Panc1 (cell line): ENCODE data around the gene TMSB10.

ENCODE experiments used
- POLR2AphosphoS5 ChIP-seq: IDR thresholded peaks from 2 replicates; pipeline ENCODE4 v1.6.1; 2012; ENCODE audit warnings: mild to moderate bottlenecking, low read depth, low read length, moderate library complexity
- SIN3A ChIP-seq: IDR thresholded peaks from 2 replicates; pipeline ENCODE4 v1.6.1; 2012; ENCODE audit warnings: low read depth, mild to moderate bottlenecking, low read length, moderate library complexity, borderline replicate concordance; ENCODE audit not compliant: insufficient read depth
- TF ChIP-seq, protein P1 (sequence below): fragments of 450-650 bp; IDR thresholded peaks from 2 replicates; pipeline ENCODE4 v1.5.1; 2017; ENCODE audit warnings: mild to moderate bottlenecking
- TF ChIP-seq, protein P2 (sequence below), 2 experiments: IDR thresholded peaks; 2 replicates each; pipeline ENCODE4 v1.6.1; 2011 to 2012; ENCODE audit warnings: low read depth in 2 of 2, control low read depth in 1 of 2, low read length in 1 of 2, mild to moderate bottlenecking in 1 of 2, moderate library complexity in 1 of 2; ENCODE audit not compliant: insufficient read depth in 1 of 2

DNA sequence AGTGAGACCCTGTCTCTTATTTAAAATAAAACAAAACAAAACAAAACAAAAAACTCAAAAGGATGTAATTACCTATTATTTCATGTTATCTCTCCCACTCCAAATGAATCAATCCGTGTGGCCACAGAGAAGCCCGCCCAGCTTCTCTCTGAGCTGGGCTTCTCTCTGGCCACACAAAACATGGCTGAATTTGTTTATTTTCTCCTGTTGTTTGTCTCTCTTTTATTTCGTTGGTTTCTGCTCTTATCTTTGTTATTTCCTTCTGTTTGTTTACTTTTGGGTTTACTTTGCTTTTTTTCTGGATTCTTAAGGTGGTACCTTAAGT is 23.1 kb upstream of the TMSB10 start:
- TF ChIP-seq SIN3A (no peak), POLR2AphosphoS5 (no peak)
- TF ChIP-seq, protein P1, sequence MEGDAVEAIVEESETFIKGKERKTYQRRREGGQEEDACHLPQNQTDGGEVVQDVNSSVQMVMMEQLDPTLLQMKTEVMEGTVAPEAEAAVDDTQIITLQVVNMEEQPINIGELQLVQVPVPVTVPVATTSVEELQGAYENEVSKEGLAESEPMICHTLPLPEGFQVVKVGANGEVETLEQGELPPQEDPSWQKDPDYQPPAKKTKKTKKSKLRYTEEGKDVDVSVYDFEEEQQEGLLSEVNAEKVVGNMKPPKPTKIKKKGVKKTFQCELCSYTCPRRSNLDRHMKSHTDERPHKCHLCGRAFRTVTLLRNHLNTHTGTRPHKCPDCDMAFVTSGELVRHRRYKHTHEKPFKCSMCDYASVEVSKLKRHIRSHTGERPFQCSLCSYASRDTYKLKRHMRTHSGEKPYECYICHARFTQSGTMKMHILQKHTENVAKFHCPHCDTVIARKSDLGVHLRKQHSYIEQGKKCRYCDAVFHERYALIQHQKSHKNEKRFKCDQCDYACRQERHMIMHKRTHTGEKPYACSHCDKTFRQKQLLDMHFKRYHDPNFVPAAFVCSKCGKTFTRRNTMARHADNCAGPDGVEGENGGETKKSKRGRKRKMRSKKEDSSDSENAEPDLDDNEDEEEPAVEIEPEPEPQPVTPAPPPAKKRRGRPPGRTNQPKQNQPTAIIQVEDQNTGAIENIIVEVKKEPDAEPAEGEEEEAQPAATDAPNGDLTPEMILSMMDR: peak; percentile 55
- TF ChIP-seq, protein P2, sequence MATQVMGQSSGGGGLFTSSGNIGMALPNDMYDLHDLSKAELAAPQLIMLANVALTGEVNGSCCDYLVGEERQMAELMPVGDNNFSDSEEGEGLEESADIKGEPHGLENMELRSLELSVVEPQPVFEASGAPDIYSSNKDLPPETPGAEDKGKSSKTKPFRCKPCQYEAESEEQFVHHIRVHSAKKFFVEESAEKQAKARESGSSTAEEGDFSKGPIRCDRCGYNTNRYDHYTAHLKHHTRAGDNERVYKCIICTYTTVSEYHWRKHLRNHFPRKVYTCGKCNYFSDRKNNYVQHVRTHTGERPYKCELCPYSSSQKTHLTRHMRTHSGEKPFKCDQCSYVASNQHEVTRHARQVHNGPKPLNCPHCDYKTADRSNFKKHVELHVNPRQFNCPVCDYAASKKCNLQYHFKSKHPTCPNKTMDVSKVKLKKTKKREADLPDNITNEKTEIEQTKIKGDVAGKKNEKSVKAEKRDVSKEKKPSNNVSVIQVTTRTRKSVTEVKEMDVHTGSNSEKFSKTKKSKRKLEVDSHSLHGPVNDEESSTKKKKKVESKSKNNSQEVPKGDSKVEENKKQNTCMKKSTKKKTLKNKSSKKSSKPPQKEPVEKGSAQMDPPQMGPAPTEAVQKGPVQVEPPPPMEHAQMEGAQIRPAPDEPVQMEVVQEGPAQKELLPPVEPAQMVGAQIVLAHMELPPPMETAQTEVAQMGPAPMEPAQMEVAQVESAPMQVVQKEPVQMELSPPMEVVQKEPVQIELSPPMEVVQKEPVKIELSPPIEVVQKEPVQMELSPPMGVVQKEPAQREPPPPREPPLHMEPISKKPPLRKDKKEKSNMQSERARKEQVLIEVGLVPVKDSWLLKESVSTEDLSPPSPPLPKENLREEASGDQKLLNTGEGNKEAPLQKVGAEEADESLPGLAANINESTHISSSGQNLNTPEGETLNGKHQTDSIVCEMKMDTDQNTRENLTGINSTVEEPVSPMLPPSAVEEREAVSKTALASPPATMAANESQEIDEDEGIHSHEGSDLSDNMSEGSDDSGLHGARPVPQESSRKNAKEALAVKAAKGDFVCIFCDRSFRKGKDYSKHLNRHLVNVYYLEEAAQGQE (IDR thresholded peaks at IDR 0.05; ENCODE audit: insufficient read depth in 1 of 2, low read depth in 2 of 2, low read length in 1 of 2): no peak
